Left ventricle myocardium inferior (tissue), 1 donor: ENCODE data around the gene KIF16B. TPM values are rescaled to one million over a fixed set of nuclear protein-coding genes. Genes with fewer than 3 reads are reported as not detected.
"Not testable (repeated sequence)": the region's sequence is repeated elsewhere in the genome, so short reads cannot be mapped to it uniquely, and the experiment has no call there.

ENCODE experiments used
- DNase-seq: peaks from one replicate; pipeline ENCODE4 v3.0.0-alpha.2; 2020
- H3K27ac ChIP-seq: fragments of 200-600 bp; replicated peaks from 2 replicates; pipeline ENCODE4 v1.8.0; 2021
- H3K27me3 ChIP-seq: fragments of 200-600 bp; 2 replicates; pipeline ENCODE4 v1.8.0; 2021; ENCODE audit warnings: low read depth
- H3K36me3 ChIP-seq: fragments of 200-600 bp; 2 replicates; pipeline ENCODE4 v1.8.0; 2021
- H3K4me1 ChIP-seq: fragments of 200-600 bp; 2 replicates; pipeline ENCODE4 v1.8.0; 2021
- H3K4me3 ChIP-seq: fragments of 200-600 bp; 2 replicates; pipeline ENCODE4 v1.8.0; 2021; ENCODE audit warnings: mild to moderate bottlenecking, moderate library complexity
- H3K9me3 ChIP-seq: fragments of 200-600 bp; replicated peaks from 2 replicates; pipeline ENCODE4 v1.8.0; 2021
- intact Hi-C: fragments of 100-400 bp; cut with micrococcal nuclease; formaldehyde crosslinking; loops from one replicate; pipeline ENCODE4 v1.11.0; 2022
- total RNA-seq: library from RNA; stranded (reverse); fragmentation: NEBNext Ultra II Directional; extraction: Animal tissue kit (Norgen Biotek cat#: 25700); gene quantifications from one replicate; pipeline ENCODE4 v1.2.1, GENCODE V29; 2021
- TF ChIP-seq, protein P1 (sequence below): fragments of 200-600 bp; IDR thresholded peaks from 2 replicates; pipeline ENCODE4 v1.8.0; 2021; ENCODE audit warnings: antibody characterized with exemption, mild to moderate bottlenecking, borderline replicate concordance
- donor health status: DM: no; HTN: yes; CAD: no; lungs with severe emphysema.

Gene KIF16B
- total RNA-seq, 1 donor from 2014 or later: 16.4 TPM

DNA sequence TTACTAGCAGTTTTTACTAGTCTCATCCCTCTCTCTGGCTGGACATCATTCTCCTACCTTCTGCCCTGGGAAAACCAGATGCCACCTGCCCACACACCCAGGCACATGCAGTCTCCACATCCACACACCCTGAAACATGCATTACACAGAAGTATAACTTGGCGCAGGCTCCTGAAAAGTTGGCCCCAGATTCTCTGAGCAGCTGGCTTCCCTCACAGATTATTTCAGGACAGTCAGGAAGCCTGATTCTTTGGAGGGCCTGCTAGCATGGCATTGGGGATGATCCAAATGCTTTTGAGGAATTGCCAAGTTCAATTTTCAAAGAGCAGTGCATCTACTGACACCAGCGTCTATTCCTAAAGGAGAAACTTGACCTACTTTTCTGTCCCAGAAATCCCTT is 27.8 kb upstream of the KIF16B start:
- Histone ChIP-seq H3K4me3 (no peak overlapping the region), H3K27ac (no peak overlapping the region), H3K4me1 (peaks cover 7% of the 10 kb centered on the region), H3K9me3 (no peaks in the 10 kb centered on the region), H3K36me3 (no peaks in the 10 kb centered on the region), H3K27me3 (no peaks in the 10 kb centered on the region)
- no peak for DNase-seq
- intact Hi-C loops: no loop called here
- TF ChIP-seq, protein P1, sequence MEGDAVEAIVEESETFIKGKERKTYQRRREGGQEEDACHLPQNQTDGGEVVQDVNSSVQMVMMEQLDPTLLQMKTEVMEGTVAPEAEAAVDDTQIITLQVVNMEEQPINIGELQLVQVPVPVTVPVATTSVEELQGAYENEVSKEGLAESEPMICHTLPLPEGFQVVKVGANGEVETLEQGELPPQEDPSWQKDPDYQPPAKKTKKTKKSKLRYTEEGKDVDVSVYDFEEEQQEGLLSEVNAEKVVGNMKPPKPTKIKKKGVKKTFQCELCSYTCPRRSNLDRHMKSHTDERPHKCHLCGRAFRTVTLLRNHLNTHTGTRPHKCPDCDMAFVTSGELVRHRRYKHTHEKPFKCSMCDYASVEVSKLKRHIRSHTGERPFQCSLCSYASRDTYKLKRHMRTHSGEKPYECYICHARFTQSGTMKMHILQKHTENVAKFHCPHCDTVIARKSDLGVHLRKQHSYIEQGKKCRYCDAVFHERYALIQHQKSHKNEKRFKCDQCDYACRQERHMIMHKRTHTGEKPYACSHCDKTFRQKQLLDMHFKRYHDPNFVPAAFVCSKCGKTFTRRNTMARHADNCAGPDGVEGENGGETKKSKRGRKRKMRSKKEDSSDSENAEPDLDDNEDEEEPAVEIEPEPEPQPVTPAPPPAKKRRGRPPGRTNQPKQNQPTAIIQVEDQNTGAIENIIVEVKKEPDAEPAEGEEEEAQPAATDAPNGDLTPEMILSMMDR: no peak

DNA sequence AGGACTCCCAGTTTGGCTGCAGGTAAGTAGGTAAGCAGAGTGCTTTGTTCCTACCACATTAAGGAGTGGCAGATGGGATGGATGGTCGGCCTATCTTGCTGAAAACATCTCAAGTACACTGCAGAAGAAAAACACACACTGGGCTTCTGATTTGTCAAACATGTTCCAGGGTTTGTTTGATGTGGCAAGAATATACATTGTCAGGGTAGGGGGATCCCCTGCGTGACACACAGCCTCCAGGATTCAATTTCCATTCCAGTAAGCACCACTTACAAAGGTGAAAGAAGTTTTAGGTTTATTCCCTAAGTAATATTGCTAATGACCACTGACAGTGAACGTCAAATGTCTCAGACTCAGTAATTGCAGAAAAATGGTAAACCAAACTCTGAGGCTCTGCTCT is 26.0 kb upstream of the KIF16B start:
- Histone ChIP-seq H3K36me3 (no peaks in the 10 kb centered on the region), H3K9me3 (no peaks in the 10 kb centered on the region), H3K4me3 (no peak overlapping the region), H3K27me3 (no peaks in the 10 kb centered on the region), H3K4me1 (peaks cover 7% of the 10 kb centered on the region), H3K27ac (no peak overlapping the region)
- no peak for DNase-seq
- intact Hi-C loops: no loop called here
- TF ChIP-seq, protein P1: no peak

- no peak for DNase-seq
- H3K4me1 ChIP-seq: peaks cover 7% of the 10 kb centered on the region
- intact Hi-C loops: no loop called here
- H3K27ac ChIP-seq: no peak overlapping the region
- H3K27me3 ChIP-seq: peaks cover 13% of the 10 kb centered on the region
- TF ChIP-seq, protein P1: no peak
- no peaks in the 10 kb centered on the region for H3K36me3 ChIP-seq
- no peaks in the 10 kb centered on the region for H3K9me3 ChIP-seq
- no peak overlapping the region for H3K4me3 ChIP-seq
Observed at GRCh38 chr20:16596991-16597390, 23.7 kb upstream of the KIF16B start.

DNA sequence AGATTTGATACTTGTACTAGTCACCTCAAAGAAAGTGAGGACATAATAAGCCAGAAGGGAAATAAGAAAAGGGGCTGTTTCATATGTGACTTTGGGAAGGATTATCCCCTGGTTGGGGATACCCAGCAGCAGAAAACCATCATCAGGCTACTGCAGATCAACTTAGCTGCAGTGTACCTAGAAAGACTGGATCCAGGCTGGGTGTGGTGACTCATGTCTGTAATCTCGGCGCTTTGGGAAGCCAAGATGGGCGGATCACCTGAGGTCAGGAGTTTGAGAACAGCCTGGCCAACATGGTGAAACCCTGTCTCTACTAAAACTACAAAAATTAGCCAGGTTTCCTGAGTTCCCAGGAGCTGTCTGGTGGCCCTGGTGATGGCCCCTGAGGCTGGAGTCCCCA is 23.2 kb upstream of the KIF16B start:
- peaks cover 17% of the 10 kb centered on the region for H3K27me3 ChIP-seq
- H3K27ac ChIP-seq, H3K36me3 ChIP-seq, H3K9me3 ChIP-seq, H3K4me3 ChIP-seq, intact Hi-C loops, H3K4me1 ChIP-seq, DNase-seq: not testable (repeated sequence)

GRCh38 chr20:16595376-16595775 is 22.1 kb upstream of the KIF16B start:
- Histone ChIP-seq H3K36me3 (no peaks in the 10 kb centered on the region), H3K4me1 (no peaks in the 10 kb centered on the region), H3K27ac (no peak overlapping the region), H3K27me3 (peaks cover 28% of the 10 kb centered on the region), H3K9me3 (no peaks in the 10 kb centered on the region), H3K4me3 (no peak overlapping the region)
- intact Hi-C loops: no loop called here
- DNase-seq: no peak
- TF ChIP-seq, protein P1: no peak

DNA sequence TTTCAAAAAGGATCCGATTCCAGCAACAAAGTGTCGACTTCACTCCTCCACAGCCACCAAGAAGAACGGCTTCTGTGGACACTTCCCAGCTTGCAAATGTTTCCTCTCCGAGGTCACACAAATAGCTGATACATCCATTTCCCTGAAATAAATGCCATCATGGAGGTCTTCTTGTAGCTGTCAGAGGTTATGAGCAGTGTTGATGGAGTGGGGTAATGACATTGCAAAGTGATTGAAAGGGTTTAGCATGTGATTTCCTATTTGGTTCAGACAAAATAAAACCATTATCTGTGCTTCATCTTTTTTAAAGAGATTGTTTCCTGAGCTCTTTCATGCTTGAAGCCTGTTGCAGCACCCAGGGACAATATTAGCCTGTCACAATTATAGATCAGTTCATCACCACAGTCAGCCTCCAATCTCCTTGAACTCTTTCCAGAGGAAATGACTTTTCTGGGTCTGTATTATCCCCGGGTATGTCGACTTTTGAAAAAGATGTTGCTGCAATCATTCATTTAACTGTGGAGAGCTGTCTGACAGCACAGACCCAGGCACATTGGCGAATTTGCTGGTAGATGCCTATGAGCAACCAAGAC is 16.9 kb upstream of the KIF16B start:
- Histone ChIP-seq H3K4me1 (no peaks in the 10 kb centered on the region), H3K27me3 (peaks cover 68% of the 10 kb centered on the region), H3K27ac (no peak overlapping the region), H3K4me3 (no peak overlapping the region), H3K36me3 (no peaks in the 10 kb centered on the region), H3K9me3 (no peaks in the 10 kb centered on the region)
- TF ChIP-seq, protein P1: no peak
- intact Hi-C loops: no loop called here
- DNase-seq: no peak
